Measurements from ENCODE around the gene SRSF3.
"Not testable (repeated sequence)": the region's sequence is repeated elsewhere in the genome, so short reads cannot be mapped to it uniquely, and the experiment has no call there.

The SRSF3 gene

GRCh38 chr6:36605143-36605542, 11.0 kb downstream of the SRSF3 start:
- no peak for DNase-seq (ENCODE audit: low read depth)

DNA sequence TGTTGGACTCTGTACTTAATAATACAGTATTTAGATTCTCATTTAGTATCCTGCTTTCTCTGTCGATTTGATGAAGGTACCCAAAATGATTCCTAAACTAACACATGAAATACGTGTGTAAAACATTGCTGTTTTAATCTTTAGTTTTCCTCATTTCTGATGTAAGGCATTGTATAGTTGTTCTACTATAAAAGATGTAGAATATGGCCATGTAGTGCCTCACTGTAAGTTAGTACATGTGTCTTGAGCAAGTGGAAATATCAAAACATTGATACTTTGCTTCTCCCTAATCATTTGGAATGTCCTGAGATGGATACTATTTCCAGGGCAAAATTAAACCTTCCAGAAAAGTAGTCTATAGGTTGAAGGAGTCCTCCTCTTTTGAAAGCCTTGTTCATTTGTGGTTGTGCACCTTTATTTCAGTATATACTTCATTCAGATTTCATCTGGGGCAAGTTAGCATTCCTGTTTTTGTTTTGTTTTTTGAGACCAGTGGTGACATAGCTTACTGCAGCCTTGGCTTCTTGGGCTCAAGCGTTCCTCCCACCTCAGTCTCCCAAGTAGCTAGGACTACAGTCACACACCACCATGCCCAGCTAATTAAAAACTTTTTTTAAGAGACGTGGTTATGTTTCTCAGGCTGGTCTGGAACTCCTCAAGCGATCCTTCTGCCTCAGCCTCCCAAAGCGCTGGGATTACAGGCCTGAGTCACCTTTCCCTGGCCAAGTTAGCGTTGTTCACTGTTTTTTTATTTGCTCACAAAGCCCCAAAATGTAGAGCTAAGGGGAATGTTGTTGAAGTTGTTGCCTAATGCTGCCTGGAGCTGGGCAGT, 11.6 kb downstream of the SRSF3 start:
- no peak for DNase-seq (ENCODE audit: low read depth)

DNA sequence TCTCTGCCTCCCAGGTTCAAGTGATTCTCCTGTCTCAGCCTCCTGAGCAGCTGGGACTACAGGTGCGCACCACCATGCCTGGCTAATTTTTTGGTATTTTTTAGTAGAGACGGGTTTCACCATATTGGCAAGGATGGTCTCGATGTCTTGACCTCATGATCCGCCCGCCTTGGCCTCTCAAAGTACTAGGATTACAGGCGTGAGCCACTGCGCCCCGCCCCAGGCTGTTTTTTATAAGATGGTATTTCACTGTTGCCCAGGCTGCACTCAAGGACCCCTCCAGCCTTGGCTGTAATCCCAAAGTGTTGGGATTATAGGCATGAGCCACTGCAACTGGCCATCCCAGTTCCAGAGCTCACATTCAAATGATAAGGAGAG, 13.1 kb downstream of the SRSF3 start:
- not testable (repeated sequence) for DNase-seq (ENCODE audit: low read depth)

- DNase-seq (ENCODE audit: low read depth), result no peak
These were observed 13.7 kb downstream of the SRSF3 start for GRCh38 chr6:36607683-36608386.

DNA sequence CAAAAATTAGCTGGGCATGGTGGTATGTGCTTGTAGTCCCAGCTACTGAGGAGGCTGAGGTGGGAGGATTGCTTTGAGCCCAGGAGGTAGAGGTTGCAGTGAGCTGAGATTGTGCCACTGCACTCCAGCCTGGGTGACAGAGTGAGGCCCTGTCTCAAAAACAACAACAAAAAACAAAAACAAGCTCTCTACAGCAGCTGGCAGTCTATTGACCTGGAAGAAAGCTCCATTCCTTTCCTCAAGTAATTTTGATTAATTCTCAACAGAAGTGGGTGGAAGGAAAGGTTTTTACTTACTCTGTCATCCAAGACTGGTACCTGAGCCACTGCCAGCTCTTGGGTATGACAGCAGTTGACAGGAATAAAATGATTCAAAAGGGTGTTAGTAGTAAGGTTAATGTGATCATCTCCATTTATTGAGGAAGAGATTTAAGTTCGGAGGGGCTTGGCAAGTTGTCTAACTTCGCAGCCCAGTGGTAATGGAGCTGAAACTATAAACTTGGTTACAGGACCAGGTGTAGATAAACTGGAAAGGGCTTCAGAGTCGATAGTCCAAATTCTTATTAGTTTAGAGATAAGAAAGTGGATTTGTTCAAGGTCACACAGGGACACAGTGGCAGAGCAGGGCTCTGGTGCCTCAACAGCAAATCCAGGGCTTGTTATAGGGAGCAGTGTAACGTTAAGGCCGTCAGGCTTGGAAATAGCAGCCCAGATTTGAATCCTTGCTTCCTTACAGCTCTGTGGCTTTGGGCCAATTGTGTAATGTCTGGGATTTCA, 14.8 kb downstream of the SRSF3 start:
- no peak for DNase-seq (ENCODE audit: low read depth)

GRCh38 chr6:36609582-36609981, 15.4 kb downstream of the SRSF3 start:
- DNase-seq (ENCODE audit: low read depth), result no peak

GRCh38 chr6:36610041-36610955, 16.1 kb downstream of the SRSF3 start:
- no peak for DNase-seq (ENCODE audit: low read depth)

GRCh38 chr6:36610956-36611336, 16.8 kb downstream of the SRSF3 start:
- DNase-seq (ENCODE audit: low read depth), result no peak

- DNase-seq (ENCODE audit: low read depth), result not testable (repeated sequence)
These were observed 17.5 kb downstream of the SRSF3 start for GRCh38 chr6:36611679-36612078.

DNA sequence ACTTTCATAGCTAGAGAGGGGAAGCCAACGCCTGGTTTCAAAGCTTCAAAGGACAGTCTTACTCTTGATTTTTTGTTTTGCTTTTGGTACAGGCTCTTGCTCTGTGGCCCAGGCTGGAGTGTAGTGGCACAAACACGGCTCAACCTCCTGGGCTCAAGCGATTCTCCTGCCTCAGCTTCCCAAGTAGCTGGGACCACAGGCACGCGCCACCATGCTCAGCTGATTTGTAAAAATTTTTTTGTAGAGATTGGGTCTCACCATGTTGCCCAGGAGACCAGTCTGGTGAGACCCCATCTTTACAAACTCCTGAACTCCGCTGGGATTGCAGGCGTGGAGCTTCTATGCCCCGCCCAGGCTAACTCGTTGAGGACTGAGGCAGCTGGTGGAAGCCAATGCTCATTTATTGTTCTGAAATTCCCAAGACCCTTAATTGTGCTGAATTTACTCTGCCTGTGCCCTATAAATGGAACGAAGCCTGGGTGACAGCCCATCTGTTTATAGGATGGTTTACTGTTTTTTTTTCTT, 18.0 kb downstream of the SRSF3 start:
- DNase-seq (ENCODE audit: low read depth), result no peak

DNA sequence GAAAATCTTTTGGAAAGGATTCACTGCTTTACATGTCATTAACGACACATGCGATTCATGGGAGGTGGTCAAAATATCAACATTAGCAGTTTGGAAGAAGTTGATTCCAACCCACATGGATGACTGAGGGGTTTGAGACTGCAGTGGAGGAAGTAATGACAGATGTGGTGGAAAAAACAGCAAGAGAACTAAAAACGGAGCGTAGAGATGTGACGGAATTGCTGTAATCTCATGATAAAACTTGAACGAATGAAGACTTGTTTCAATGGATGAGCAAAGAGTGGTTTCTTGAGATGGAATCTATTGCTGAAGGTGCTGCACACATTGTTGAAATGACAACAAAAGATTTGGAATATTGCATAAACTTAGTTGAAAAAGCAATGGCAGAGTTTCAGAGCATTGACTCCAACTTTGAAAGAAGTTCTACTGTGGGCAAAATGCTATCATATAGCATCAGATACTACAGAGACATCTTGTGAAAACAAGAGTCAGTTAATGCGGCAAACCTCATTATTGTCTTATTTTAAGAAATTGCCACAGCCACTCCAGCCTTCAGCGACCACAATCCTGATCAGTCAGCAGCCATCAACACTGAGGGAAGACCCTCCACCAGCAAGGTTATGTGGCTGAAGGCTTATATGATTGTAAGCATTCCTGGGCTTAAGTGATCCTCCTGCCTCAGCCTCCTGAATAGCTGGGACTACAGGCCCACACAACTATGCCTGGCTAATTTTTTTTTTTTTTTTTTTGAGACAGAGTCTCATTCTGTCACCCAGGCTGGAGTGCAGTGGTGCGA, 19.2 kb downstream of the SRSF3 start:
- DNase-seq (ENCODE audit: low read depth), result no peak

DNA sequence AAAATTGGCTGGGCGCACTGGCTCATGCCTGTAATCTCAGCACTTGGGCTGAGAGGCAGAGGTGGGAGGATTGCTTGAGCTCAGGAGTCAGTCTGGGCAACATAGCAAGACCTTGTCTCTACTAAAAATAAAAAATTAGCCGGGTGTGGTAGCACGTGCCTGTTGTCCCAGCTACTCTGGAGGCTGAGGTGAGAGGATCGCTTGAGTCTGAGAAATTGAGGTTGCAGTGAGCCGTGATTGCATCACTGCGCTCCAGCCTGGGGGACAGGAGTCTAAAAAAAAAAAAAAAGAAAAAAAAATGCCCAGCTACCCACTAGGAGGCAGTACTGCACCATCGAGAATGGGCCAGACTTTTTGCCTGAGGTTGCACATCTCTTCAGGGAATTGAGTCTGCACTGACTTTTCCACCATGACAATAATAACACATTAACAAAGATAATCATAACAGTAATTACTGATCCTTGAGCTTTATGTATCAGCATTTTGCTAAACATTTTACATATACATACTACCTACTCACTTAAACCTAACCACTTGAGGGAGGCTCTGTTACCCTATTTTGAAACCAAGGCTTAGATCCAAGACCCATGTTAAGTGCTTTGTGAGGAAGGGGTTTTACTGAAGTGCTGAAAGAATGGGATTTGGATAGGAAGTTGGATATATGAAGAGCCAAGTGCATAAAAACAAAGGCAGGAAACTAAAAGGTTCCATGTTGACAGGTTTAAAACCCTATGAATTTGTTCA, 21.0 kb downstream of the SRSF3 start:
- no peak for DNase-seq (ENCODE audit: low read depth)

DNA sequence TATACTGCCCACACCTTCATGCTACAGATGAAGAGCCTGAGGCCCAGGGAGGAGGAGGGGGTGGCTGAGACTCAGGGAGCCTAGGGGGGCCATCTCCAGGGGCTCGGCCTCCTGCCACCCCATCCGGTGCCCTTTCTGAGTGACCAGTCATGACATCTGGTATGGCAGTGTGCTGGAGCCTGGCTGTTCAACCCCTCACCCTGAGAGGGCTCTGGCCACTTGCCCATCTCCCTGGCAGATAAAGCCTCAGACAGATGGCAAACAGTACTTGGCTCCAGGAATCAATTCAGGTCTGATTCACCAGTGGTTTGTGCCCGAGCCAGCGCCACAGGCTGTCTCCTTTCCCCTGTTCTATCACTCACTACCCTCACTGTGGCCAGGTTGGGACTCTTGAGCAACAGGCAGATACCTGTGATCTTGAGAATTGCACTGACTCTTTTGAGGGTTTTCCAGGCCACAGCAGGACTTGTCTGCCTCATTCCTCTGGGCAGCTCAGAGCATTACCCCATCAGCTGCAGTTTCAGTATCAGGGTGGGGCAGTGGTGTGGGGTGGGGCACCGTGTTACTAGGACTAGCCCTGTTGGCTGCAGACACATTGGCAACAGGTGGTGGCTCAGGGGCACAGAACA, 22.8 kb downstream of the SRSF3 start:
- DNase-seq (ENCODE audit: low read depth), result no peak

DNA sequence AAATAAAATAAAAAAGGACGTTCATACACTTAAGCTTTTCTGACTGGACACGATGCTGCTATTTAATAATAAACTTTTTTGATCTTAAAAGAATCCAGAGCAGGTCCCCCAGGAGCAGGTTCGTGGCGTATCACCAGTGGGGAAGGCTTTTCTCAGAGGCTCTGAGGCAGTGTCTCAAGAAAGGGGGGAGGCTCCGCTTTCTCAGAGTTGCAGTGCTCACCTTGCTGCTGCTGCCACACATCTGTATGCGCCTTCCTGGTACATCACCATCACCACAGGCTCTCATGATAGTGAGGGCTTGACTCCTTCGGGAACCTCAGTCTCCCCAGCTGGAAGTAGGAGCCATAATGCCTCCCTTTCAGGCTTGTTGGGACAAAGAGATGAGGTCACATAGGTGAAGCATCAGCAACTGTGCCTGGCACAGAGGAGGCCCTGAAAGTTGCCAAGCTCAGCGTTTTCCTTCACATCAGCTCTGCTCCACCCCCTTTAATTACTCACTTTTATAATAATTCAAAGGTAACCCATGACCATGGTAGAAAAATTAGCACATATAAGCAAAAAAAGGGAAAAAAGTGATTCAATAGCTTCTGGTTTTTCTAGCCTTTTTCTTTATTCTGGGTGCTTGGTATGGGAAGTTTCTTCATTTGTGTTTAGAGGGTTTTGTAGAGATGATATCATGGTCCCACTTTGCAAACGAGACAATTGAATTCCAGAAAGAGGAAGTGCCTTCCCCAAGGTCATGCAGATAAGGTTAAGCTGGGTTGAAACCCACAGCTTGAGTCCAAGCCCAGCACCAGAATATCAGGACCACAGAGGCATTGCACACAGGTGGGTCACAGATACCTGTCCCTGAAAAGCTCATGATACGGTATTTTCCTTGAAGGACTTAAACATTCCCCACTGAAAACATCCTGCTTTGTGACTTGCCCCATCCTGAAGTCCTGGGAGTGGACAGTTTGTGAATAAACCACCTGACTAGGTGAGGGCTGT, 24.5 kb downstream of the SRSF3 start:
- DNase-seq (ENCODE audit: low read depth), result no peak

DNA sequence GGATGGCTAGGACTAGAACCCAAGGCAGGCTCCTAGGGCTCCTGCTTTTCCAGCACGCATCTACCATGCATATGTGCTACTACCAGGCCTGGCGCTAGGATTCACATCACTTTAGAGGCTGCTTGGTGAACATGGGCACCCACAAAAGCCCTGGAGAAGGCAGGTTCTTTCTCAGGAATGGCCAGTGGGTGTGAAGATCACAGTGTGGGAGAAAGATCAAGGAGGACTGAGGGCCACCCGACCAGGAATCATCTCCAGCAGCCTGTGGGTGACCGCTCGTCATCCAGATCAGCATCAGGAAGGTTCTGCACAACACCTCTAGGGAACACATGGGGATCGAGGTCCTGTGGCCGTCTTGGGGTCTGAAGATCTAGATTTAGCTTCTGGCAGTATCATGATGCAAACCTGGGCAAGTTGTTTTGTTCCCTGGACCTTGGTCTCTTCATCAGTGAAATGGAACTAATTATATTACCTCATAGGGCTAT, 27.3 kb downstream of the SRSF3 start:
- DNase-seq (ENCODE audit: low read depth), result no peak

DNA sequence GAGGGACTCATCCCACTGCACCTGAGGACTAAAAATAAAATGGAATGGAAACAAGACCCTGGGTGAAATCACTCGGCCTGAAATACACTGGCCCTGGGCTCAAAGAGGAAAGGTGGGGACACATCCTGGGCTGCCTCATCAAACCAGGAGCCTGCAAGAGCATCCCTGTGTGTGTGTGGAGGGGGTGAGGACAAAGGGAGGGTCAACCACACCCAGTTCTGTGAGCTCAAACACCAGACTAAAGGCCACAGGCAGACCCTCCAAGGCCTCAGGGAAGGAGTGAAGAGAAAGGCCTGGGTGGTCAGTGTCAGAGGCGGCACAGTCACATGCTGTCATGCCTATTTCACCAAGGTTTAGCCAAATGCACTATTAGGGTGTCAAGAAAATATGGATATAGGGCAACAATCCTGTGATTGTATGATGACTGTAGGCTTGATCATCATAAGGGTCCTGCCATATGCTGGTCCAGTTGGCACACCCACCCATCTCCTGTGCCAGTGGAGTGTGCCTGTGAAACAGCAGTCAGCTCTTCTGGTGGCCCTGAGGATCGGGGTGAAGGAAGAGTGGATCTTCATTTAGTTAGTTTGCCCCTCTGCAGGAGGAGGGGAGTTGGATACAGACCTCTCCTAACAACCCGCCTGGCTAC, 28.9 kb downstream of the SRSF3 start:
- DNase-seq (ENCODE audit: low read depth), result no peak
